Mucosa of gallbladder (tissue), 1 donor: ENCODE measurements around the gene NRG4. TPM values are rescaled to one million over a fixed set of nuclear protein-coding genes. Genes with fewer than 3 reads are reported as not detected.
"Not testable (repeated sequence)": the region's sequence is repeated elsewhere in the genome, so short reads cannot be mapped to it uniquely, and the experiment has no call there.

Experiments
- DNase-seq: peaks from one replicate; pipeline ENCODE4 v3.0.0-alpha.2; 2020; ENCODE audit warnings: low spot score
- total RNA-seq: library from RNA; stranded (reverse); gene quantifications from one replicate; pipeline ENCODE4 v1.2.1, GENCODE V29; 2021
- donor health status: DM: no; HTN: no; CAD: no.

NRG4 gene
- total RNA-seq, 1 donor from 2014 or later: not detected

DNA sequence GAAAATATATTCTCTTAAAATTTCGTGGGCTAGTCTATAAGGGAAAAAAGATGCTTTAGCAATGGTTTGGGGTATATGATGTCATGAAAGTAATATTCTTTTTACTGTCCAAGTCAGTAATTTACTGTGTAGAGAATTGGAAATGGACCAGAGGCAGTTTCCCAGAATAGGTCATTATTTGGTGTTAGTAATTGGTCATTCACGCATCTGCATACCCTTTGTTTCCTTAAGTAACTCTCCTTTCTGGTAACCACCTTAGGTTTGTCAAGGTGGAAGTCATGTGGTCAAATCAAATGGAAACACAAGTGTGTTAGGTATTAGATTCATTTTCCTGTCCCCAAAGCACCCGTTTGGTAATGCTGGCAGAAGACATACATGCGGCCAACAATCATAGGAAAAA, 84.6 kb downstream of the NRG4 start:
- DNase-seq: no peak

DNA sequence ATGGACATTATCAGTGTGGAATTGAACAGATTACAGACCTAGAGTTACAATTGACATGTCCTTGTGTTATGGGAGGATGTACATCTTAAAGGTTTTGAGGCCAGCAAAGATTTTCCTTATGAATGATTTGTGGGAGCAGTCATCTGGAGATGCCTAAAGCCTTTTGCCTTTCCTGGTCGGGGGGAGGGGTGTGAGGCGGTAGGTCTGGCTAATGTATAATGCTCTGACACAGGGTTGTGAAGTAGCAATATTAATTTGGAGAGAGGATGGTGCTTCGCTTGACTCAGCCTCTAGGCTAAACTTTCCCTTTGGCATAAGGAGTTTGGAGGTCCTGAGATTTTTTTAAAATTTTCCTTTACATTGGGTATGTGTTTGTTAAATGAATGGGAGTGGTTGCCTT, 85.3 kb downstream of the NRG4 start:
- no peak for DNase-seq

DNA sequence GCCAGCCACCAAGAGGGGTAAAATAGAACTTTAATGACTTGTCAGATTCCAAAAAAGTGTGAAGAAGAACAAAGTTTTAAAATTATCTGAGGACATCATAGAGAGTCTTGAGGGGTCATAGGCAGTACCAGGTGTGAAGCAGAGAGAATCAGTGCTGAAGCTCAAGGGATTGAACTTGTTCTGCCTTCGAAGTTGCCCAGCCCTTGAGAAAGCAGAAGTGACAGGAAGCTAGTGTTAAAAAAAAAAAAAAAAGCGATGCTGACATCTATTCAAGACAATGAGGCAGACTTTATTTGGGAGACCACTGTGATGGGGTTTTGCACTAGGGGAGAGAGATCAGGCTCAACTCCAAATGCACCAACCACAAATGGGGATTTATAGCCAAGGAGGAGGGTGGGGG, 86.8 kb downstream of the NRG4 start:
- DNase-seq: no peak

DNA sequence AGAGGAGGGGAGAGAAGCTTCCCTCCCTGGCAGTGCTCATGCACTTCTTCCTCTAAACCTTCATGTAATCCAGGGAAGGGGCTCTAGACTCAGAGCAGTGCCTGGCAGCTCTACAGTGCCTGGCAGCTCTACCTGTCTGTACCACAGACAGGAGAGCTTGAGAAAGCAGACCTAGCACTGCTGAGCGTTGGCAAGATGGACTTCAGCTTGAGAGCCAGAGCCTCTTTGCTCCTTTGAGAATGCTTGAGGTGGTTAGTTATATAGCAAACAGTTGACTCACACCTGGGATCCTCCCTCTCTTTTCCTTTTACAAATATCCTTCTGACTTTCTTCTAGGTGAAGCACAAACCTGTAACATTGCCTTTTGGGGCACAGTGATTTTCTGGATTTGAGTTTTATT, 87.6 kb downstream of the NRG4 start:
- no peak for DNase-seq

DNA sequence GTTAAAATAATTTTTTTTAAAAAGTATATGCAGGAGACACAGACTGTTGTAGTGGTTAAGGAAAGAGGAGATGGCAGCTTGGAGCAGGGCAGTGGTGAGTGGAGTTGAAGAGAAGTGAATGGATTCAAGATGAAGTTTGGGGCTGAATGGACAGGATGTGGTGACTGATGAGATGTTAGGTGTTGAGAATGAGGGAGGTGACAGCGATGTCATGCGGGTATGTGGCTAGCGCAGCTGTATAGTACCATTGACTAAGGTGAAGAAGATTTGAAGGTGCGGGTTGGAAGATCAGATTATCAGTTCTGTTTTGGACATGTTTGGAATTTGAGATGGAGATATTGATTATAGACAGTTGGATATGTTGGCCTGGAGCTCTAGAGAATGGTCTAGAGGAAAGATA, 88.5 kb downstream of the NRG4 start:
- no peak for DNase-seq

DNA sequence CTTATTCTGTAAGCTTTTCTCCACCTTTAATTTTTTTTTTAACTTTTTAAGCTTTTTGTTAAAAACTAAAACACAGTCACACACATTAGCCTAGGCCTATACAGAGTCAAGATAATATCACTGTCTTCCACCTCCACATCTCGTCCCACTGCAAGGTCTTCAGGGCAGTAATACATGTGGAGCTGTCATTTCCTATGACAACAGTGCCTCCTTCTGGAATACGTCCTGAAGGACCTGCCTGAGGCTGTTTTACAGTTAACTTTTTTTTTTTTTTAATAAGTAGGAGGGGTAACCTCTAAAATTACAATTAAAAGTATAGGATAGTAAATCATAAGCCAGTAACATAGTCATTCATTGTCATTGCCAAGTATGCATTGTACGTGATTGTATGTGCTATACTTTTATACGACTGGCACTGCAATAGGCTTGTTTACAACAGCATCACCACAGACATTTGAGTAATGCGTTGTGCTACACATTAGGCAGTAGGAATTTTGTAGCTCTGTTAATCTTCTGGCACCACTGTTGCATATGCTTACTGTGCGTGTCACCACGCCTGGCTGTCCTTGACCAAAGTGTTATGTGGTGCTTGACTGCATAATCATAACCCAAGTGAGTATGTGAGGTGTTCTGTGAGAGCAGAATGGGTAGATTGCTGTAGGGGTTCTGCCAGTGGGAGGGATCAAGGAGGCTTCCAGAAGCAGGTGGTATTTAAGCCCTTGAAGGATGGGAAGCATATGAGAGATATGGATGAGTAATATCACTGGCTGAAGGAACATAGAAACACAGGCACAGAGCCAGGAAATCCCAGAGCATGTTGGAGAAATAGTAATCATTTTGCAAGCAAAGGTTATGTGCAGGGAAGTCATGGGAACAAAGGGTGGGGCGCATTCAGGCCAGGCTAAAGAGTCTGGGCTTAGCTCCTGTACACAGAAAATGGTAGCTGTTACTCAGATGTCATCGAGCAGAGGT, 90.2 kb downstream of the NRG4 start:
- DNase-seq: peak; percentile 40

DNA sequence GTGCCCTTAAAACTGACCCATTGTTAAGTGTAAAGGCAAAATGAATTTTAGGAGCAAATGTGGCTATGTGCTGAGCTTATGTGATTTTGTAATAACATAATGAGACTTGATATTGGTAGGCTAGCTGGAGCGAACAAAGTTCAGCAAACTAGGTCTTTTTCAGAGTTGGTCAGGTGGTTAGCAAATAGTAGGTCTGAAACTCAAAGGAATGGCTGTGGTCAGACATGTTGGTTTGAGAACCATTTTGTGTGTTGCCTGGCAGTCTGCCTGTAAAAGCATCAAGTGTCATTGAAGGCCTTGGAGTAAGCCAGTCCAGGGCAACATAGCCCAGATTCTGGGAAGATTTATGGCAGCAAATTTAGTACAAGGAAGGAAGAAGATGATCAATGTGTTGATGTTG, 92.1 kb downstream of the NRG4 start:
- DNase-seq: no peak

DNA sequence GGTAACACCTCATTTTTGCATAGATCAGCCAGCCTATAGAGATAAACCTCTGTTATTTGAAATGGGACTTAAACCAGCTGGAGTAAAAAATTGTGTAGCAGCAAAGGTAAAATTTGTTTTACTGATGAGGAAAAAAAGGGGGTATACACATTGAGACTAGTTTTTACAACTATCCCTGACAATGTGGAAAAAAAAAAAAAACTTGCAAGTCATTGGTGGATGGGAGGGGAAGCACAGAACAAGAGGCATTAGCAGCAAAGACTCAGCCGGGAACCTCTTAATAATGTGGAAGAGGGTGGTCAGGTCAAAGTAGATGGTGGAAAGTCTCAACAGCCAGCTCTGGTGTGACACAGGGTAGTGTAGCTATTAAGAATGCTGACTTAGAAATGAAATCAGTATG, 94.1 kb downstream of the NRG4 start:
- no peak for DNase-seq

DNA sequence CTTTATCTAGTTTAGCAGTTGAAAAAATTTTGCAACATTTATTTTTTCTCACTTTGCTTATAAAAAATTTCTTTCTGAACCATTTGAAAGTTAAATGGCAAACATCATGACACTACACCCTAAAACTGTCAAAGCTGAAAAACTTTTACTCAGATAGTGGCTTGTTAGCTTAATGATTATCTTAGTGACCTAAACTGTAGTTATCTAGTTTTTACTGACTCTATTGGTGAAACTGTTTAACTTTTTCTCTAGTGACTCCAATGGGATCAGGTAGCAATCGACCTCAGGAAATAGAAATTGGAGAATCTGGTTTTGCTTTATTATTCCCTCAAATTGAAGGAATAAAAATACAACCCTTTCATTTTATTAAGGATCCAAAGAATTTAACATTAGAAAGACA, 95.2 kb downstream of the NRG4 start:
- no peak for DNase-seq

DNA sequence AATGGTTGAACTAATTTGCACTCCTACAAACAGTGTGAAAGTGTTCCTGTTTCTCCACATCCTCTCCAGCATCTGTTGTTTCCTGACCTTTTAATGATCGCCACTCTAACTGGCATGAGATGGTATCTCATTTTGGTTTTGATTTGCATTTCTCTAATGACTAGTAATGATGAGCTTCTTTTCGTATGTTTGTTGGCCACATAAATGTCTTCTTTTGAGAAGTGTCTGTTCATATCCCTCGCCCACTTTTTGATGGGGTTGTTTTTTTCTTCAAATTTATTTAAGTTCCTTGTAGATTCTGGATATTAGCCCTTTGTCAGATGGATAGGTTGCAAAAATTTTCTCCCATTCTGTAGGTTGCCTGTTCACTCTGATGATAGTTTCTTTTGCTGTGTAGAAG, 101.9 kb downstream of the NRG4 start:
- DNase-seq: not testable (repeated sequence)

DNA sequence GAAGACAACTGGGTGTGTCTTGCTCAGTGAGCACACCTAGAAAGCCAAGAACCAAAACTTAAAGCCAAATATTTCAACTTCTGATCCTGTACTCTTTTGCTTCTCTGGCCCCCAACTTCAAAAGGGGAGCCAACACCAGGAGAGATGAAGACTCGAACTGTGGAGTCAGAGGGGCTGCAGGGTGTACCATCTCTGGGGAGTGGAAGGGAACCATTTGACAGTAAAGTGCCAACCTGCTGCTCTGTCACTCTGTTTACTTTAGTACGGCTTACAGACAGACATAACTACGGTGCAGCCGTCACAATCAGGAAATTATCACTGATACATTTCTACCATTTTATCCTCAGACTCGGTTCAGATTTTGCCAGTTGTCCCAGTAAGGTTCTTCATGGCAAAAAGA, 107.0 kb downstream of the NRG4 start:
- DNase-seq: no peak

DNA sequence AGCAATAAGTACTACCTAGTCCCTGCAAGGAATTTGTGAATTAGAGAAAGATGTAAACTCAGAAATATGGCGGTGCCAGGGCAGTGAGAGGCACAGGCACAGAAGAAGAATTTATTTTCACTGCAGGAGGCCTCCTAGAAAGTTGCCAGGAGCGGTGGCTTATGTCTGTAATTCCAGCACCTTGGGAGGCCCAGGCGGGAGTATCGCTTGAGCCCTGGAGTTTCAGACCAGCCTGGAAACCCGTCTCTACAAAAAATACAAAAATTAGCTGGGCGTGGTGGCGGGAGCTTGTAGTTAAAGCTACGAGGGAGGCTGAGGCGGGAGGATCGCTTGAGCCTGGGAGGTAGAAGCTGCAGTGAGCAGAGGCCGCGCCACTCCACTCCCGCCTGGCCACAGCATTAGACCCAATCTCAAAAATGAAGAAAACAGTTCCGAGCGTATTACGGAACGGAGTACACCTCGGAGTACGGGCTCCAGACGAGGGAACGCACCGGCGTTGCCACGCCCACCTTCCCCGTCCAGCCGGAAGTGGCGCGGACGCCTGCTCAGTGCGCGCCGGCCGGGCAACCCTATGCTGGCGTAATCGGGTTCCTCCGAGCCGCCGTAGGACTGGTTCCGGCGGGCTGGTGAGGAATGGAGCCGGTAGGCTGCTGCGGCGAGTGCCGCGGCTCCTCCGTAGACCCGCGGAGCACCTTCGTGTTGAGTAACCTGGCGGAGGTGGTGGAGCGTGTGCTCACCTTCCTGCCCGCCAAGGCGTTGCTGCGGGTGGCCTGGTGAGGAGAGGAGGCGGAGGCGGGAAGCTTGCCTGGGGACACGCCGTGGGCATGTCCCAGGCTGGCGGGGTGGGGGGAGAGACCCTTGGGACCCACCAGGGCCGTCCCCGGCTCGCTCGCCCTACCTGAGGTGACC, 108.6 kb downstream of the NRG4 start, which contains the start of gene FBXO22:
Gene FBXO22, plus strand, starts transcription at position 548 of the 909 bp plus-strand sequence. Its CDS starts 86 bp downstream, at position 634.
- DNase-seq: peak; percentile 93

DNA sequence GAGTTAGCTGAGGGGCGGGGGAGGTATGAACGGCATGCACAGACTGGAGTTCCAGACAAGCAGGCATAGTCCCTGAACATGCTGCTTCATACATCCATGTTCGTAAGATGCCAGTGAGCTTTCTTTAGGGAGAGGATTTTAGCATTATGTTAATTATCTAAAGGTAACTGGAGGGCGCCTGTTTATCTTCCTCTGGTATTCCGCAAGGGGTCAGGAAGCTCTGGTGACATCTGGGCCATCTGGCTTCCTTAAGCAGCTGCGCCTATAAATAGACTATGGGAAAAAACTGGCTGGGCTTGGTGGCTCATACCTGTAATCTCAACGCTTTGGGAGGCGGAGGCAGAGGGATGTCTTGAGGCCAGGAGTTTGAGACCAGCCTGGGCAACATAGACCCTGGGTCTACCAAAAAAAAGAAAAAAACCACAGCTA, 110.1 kb downstream of the NRG4 start:
- DNase-seq: no peak

DNA sequence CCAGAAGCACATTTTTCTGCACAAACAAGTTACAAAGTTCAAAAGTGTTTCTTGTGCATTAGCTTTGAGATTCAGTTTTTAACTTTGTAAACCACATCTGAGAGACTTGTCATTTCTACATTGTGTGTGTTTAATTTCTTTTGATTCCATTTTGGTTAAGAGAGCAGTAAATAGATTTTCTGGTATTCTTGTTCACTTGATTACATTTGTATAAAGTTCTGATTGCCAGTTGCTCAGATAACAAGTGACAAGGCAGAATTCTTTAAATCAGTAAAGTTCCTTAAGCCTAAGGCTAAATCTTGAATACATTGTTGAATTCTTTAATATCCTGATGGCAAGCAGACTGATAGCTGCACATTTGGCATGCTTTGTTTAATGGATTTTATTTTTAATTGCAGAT, 111.6 kb downstream of the NRG4 start:
- DNase-seq: no peak

DNA sequence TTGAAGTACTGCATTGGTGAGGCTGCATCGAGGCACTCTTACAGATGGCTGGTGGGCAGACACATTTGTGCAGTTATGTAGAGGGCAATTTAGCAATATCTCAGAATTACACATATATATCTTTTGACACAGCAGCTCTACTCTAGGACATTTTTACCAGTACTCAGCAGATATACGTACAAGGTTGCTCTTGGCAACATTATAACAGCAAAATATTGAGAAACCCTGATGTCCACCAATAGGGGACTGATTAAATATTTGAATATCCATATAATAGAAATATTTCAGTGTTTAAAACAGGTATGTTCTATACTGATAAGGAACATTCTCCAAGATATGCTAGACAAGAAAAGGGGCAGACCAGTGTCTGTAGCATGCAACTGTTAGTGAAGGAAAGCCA, 116.5 kb downstream of the NRG4 start:
- no peak for DNase-seq

DNA sequence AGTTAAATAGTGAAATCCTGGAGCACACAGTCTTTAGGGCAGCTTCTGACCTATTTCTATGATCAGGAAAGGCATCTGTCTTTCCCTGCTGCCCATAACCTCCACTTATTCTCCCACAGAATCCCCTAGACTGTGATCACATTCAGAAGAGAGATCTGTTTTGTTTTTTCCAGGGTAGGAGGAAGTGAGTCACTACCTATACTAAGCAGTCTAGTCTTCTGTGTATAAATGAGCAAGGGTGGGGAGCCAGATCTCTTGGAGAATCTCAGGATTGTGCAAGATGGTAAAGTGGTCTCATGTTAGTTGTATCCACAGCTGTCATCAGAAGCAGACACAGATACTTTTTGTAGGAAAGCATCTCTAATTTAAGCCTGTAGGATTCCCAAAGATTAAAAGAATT, 120.3 kb downstream of the NRG4 start:
- DNase-seq: no peak

Other genes starting within 250 kb of the NRG4 start
- 33.7 TPM for gene UBE2Q2, start 169.0 kb downstream of the NRG4 start, total RNA-seq
- 29.1 TPM for gene FBXO22, start 108.5 kb downstream of the NRG4 start, total RNA-seq
- 0.26 TPM for gene TMEM266, start 47.6 kb upstream of the NRG4 start, total RNA-seq